Neural cell (in vitro differentiated cells): Measurements from ENCODE around the gene PPFIA3. TPM values are rescaled to one million over a fixed set of nuclear protein-coding genes. Genes with fewer than 3 reads are reported as not detected.

Experiments
- H2AFZ ChIP-seq: fragments of 200-600, 300-800 bp; sonication (generic), shearing (Covaris generic); 2 replicates; pipeline ENCODE4 v1.6.0; 2014; ENCODE audit warnings: low read depth, mild to moderate bottlenecking, antibody characterized with exemption, low read length, moderate library complexity
- H3F3A ChIP-seq: fragments of 200-600 bp; shearing (Covaris generic); 2 replicates; pipeline ENCODE4 v1.6.1; 2016; ENCODE audit warnings: mild to moderate bottlenecking, moderate library complexity, mixed read lengths, antibody characterized with exemption, low read length; ENCODE audit not compliant: insufficient read depth, poor library complexity, severe bottlenecking
- H3K27ac ChIP-seq: fragments of 200-600, 300-800 bp; sonication (generic), shearing (Covaris generic); 2 replicates; pipeline ENCODE4 v1.5.1; 2014; ENCODE audit warnings: mild to moderate bottlenecking, low read length, moderate library complexity
- H3K27me3 ChIP-seq: fragments of 300-800, 200-600 bp; sonication (generic), shearing (Covaris generic); 2 replicates; pipeline ENCODE4 v1.6.0; 2014; ENCODE audit warnings: mild to moderate bottlenecking, low read depth, low read length, moderate library complexity; ENCODE audit not compliant: insufficient read depth
- H3K36me3 ChIP-seq: fragments of 300-800, 200-600 bp; sonication (generic), shearing (Covaris generic); 2 replicates; pipeline ENCODE4 v1.5.1; 2014; ENCODE audit warnings: mild to moderate bottlenecking, antibody characterized with exemption, low read length, moderate library complexity; ENCODE audit not compliant: insufficient read depth
- H3K4me2 ChIP-seq: fragments of 300-800, 200-600 bp; sonication (generic), shearing (Covaris generic); 2 replicates; pipeline ENCODE4 v1.6.0; 2014; ENCODE audit warnings: mild to moderate bottlenecking, low read length
- H3K4me3 ChIP-seq: fragments of 300-800, 200-600 bp; sonication (generic), shearing (Covaris generic); 2 replicates; pipeline ENCODE4 v1.5.1; 2014; ENCODE audit warnings: mild to moderate bottlenecking, low read length, moderate library complexity
- H3K79me2 ChIP-seq: fragments of 200-600 bp; shearing (Covaris generic); replicated peaks from 2 replicates; pipeline ENCODE4 v1.6.0; 2014; ENCODE audit warnings: mild to moderate bottlenecking, low read length, moderate library complexity; ENCODE audit not compliant: insufficient read depth
- H3K9ac ChIP-seq: fragments of 300-800, 200-600 bp; sonication (generic), shearing (Covaris generic); 2 replicates; pipeline ENCODE4 v1.6.1; 2016; ENCODE audit warnings: mild to moderate bottlenecking, low read length, mixed read lengths
- H3K9me2 ChIP-seq: fragments of 200-600 bp; shearing (Covaris generic); 2 replicates; pipeline ENCODE4 v1.6.1; 2016; ENCODE audit warnings: mild to moderate bottlenecking, low read length, mixed read lengths; ENCODE audit not compliant: insufficient read depth
- H3K9me3 ChIP-seq: fragments of 200-600, 300-800 bp; sonication (generic), shearing (Covaris generic); 2 replicates; pipeline ENCODE4 v1.6.1; 2016; ENCODE audit warnings: mild to moderate bottlenecking, mixed run types, low read length, moderate library complexity, mixed read lengths
- H4K20me1 ChIP-seq: fragments of 200-600 bp; shearing (Covaris generic); 2 replicates; pipeline ENCODE4 v1.6.1; 2016; ENCODE audit warnings: mild to moderate bottlenecking, mixed run types; ENCODE audit not compliant: insufficient read depth
- EP300 ChIP-seq: fragments of 450-650 bp; conservative IDR thresholded peaks from 2 replicates; pipeline ENCODE4 v1.6.1; 2014; ENCODE audit warnings: antibody characterized with exemption, mild to moderate bottlenecking, moderate library complexity; ENCODE audit not compliant: poor library complexity, severe bottlenecking
- EZH2 ChIP-seq: fragments of 200-600, 300-800 bp; shearing (Covaris generic), sonication (generic); IDR thresholded peaks from 2 replicates; pipeline ENCODE4 v1.6.1; 2014; ENCODE audit warnings: antibody characterized with exemption, low read length, borderline replicate concordance, mild to moderate bottlenecking; ENCODE audit not compliant: insufficient read depth, poor library complexity, severe bottlenecking
- MXI1 ChIP-seq: fragments of 450-650 bp; conservative IDR thresholded peaks from 2 replicates; pipeline ENCODE4 v1.6.1; 2014; ENCODE audit warnings: antibody characterized with exemption, mild to moderate bottlenecking; ENCODE audit not compliant: poor library complexity, severe bottlenecking
- POLR2AphosphoS5 ChIP-seq: IDR thresholded peaks from 2 replicates; pipeline ENCODE4 v1.6.1; 2012
- RAD21 ChIP-seq: fragments of 450-650 bp; conservative IDR thresholded peaks from 2 replicates; pipeline ENCODE4 v1.6.1; 2014; ENCODE audit warnings: antibody characterized with exemption, mild to moderate bottlenecking, moderate library complexity
- SMC3 ChIP-seq: fragments of 450-650 bp; conservative IDR thresholded peaks from 2 replicates; pipeline ENCODE4 v1.6.1; 2014; ENCODE audit warnings: antibody characterized with exemption, mild to moderate bottlenecking, moderate library complexity; ENCODE audit not compliant: poor library complexity
- TAF1 ChIP-seq: IDR thresholded peaks from 2 replicates; pipeline ENCODE4 v1.6.1; 2012; ENCODE audit warnings: low read depth
- polyA plus RNA-seq: library from polyadenylated mRNA; depleted of rRNA; stranded (reverse); fragments of >200 nt; gene quantifications from 2 replicates; pipeline ENCODE4 v1.2.3, GENCODE V29; 2014
- TF ChIP-seq, protein P1 (sequence below): IDR thresholded peaks from 2 replicates; pipeline ENCODE4 v1.6.1; 2012; ENCODE audit warnings: borderline replicate concordance
- TF ChIP-seq, protein P2 (sequence below): fragments of 450-650 bp; IDR thresholded peaks from 2 replicates; pipeline ENCODE4 v1.5.1; 2014; ENCODE audit warnings: antibody characterized with exemption, mild to moderate bottlenecking, moderate library complexity; ENCODE audit not compliant: poor library complexity, severe bottlenecking

PPFIA3 gene
- polyA plus RNA-seq, 1 donor from 2014 or later: 80.7 TPM

DNA sequence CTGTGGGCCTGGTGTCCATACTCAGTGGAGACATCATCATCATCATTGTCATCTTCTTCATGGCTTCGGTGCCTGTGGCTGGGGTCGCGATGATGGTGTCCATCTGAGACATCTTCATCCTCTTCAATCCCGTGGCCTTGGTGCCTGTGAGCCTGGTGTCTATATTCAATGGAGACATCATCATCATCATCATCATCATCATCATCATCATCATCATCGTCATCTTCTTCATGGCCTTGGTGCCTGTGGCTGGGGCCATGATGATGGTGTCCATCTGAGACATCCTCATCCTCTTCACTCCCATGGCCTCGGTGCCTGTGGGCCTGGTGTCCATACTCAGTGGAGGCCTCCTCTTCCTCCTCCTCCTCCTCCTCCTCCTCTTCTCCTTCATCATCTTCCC lies 34.9 kb downstream of the PPFIA3 start:
- Histone ChIP-seq H3K27ac (no peak overlapping the region), H3K27me3 (no peaks in the 10 kb centered on the region), H3K9me2 (no peaks in the 10 kb centered on the region)

DNA sequence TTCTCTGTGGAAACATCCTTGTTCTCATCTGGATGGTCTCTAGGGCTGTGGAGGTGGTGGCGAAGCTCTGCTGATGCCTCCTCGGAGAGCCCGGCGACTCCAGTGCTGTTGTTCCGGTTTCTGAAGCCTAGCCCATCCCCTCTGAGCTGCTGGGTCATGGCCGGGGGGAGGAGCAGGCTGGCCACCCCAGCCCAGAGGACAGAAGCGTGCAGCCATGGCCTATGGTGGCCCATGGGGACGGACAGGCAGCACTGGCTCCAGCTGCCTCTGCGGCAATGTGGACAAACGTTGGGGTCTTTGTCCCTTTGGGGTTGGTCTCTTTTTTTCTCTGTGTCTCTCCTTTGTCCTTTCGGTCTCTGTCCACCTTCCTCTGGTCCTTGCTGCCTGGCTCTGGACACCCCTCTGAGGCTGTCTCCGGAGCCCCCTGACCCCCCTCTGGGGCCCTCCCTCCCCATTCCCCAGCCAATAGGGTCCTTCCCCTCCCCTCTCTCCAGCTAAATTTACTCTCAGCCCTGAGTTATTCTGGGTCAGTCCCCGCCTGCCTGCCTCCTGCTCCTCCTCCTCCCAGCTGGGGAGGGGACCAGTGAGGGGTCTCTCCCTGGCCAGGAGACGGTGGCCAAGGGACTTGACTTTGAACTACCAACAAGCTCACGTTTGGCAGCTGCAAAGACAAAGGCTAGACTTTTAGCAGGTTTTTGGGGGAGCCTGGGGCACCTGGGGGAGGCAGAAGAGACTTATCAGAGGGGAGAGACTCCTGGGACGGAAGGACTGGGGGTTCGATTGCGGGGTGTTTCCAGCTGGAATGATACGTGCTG lies 35.9 kb downstream of the PPFIA3 start, which contains the start of gene HRC:
TSS of gene HRC (minus strand) at position 392 of the 815 bp plus-strand sequence. CDS start at position 233, 159 bp downstream.
- Histone ChIP-seq H3F3A (no peaks in the 10 kb centered on the region), H3K27ac (no peak within 1 kb of the TSS), H4K20me1 (no peaks in the 10 kb centered on the region), H3K79me2 (no peaks in the 10 kb centered on the region), H2AFZ (no peak within 1 kb of the TSS), H3K9ac (no peak within 1 kb of the TSS), H3K27me3 (no peaks in the 10 kb centered on the region), H3K9me3 (no peaks in the 10 kb centered on the region), H3K4me2 (no peak within 1 kb of the TSS), H3K4me3 (no peak within 1 kb of the TSS), H3K36me3 (no peaks in the 10 kb centered on the region), H3K9me2 (no peaks in the 10 kb centered on the region)
- TF ChIP-seq EZH2: no peak
- TF ChIP-seq POLR2AphosphoS5: no peak
- TF ChIP-seq, protein P1, sequence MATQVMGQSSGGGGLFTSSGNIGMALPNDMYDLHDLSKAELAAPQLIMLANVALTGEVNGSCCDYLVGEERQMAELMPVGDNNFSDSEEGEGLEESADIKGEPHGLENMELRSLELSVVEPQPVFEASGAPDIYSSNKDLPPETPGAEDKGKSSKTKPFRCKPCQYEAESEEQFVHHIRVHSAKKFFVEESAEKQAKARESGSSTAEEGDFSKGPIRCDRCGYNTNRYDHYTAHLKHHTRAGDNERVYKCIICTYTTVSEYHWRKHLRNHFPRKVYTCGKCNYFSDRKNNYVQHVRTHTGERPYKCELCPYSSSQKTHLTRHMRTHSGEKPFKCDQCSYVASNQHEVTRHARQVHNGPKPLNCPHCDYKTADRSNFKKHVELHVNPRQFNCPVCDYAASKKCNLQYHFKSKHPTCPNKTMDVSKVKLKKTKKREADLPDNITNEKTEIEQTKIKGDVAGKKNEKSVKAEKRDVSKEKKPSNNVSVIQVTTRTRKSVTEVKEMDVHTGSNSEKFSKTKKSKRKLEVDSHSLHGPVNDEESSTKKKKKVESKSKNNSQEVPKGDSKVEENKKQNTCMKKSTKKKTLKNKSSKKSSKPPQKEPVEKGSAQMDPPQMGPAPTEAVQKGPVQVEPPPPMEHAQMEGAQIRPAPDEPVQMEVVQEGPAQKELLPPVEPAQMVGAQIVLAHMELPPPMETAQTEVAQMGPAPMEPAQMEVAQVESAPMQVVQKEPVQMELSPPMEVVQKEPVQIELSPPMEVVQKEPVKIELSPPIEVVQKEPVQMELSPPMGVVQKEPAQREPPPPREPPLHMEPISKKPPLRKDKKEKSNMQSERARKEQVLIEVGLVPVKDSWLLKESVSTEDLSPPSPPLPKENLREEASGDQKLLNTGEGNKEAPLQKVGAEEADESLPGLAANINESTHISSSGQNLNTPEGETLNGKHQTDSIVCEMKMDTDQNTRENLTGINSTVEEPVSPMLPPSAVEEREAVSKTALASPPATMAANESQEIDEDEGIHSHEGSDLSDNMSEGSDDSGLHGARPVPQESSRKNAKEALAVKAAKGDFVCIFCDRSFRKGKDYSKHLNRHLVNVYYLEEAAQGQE: no peak
- TF ChIP-seq TAF1: no peak
- no peak for TF ChIP-seq MXI1
- no peak for TF ChIP-seq EP300
- TF ChIP-seq, protein P2, sequence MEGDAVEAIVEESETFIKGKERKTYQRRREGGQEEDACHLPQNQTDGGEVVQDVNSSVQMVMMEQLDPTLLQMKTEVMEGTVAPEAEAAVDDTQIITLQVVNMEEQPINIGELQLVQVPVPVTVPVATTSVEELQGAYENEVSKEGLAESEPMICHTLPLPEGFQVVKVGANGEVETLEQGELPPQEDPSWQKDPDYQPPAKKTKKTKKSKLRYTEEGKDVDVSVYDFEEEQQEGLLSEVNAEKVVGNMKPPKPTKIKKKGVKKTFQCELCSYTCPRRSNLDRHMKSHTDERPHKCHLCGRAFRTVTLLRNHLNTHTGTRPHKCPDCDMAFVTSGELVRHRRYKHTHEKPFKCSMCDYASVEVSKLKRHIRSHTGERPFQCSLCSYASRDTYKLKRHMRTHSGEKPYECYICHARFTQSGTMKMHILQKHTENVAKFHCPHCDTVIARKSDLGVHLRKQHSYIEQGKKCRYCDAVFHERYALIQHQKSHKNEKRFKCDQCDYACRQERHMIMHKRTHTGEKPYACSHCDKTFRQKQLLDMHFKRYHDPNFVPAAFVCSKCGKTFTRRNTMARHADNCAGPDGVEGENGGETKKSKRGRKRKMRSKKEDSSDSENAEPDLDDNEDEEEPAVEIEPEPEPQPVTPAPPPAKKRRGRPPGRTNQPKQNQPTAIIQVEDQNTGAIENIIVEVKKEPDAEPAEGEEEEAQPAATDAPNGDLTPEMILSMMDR: no peak

More for the DNA sequence above, 34.9 kb downstream of the PPFIA3 start:
- Histone ChIP-seq H2AFZ (no peak overlapping the region), H3F3A (no peaks in the 10 kb centered on the region), H4K20me1 (no peaks in the 10 kb centered on the region), H3K4me2 (no peak overlapping the region), H3K36me3 (no peaks in the 10 kb centered on the region), H3K9me3 (no peaks in the 10 kb centered on the region), H3K79me2 (no peaks in the 10 kb centered on the region), H3K4me3 (no peak overlapping the region), H3K9ac (no peak overlapping the region)
- TF ChIP-seq, protein P1: no peak
- TF ChIP-seq, protein P2: no peak
- no peak for TF ChIP-seq TAF1
- no peak for TF ChIP-seq POLR2AphosphoS5
- no peak for TF ChIP-seq EP300
- TF ChIP-seq SMC3: no peak
- TF ChIP-seq EZH2: no peak
- TF ChIP-seq MXI1: no peak
- no peak for TF ChIP-seq RAD21
